PC-3 (cell line): ENCODE results near the gene DCLRE1A. TPM values are rescaled to one million over a fixed set of nuclear protein-coding genes. Genes with fewer than 3 reads are reported as not detected.

Experiments
- ATAC-seq: fragments of 200-7000 bp; cut with Tn5 transposase; 2 replicates; pipeline ENCODE4 v1.9.1; 2020; ENCODE audit warnings: mild to moderate bottlenecking, moderate library complexity
- BruUV-seq: library from RNA; stranded (reverse); fragments of 400-500 nt; replicated peaks from 2 replicates; lab custom pipeline; 2021; lab: Mats Ljungman, UMichigan
- CTCF ChIA-PET: fragments of 300-600 bp; sonication (Branson Sonifier 250); formaldehyde crosslinking; loops from one replicate; lab custom pipeline; 2022; ENCODE audit warnings: antibody characterized with exemption; lab: Charles Lee
- POLR2A ChIA-PET: fragments of 300-600 bp; sonication (Branson Sonifier 250); formaldehyde crosslinking; loops from one replicate; lab custom pipeline; 2022; ENCODE audit warnings: antibody characterized with exemption; ENCODE audit not compliant: unreplicated experiment; lab: Charles Lee
- DNase-seq: peaks from one replicate; pipeline ENCODE4 v3.0.0-alpha.2; 2015
- H2AFZ ChIP-seq: fragments of 300-600 bp; sonication (generic); 2 replicates; pipeline ENCODE4 v1.6.0; 2016; ENCODE audit warnings: antibody characterized with exemption, low read length
- H3F3A ChIP-seq: fragments of 300-600 bp; sonication (generic); one replicate; pipeline ENCODE4 v1.6.0; 2017; ENCODE audit warnings: antibody characterized with exemption, low read length, control low read depth, mild to moderate bottlenecking; ENCODE audit not compliant: unreplicated experiment
- H3K27ac ChIP-seq: fragments of 300-600 bp; sonication (generic); 2 replicates; pipeline ENCODE4 v1.5.1; 2016; ENCODE audit warnings: mild to moderate bottlenecking, low read length
- H3K27me3 ChIP-seq: fragments of 300-600 bp; sonication (generic); 2 replicates; pipeline ENCODE4 v1.6.1; 2016; ENCODE audit warnings: low read length, mixed read lengths
- H3K36me3 ChIP-seq: fragments of 300-600 bp; sonication (generic); 2 replicates; pipeline ENCODE4 v1.6.1; 2016; ENCODE audit warnings: low read depth, mixed run types, low read length, mixed read lengths
- H3K4me1 ChIP-seq: fragments of 300-600 bp; sonication (generic); 2 replicates; pipeline ENCODE4 v1.5.1; 2016; ENCODE audit warnings: low read length; ENCODE audit not compliant: insufficient read depth
- H3K4me2 ChIP-seq: fragments of 300-600 bp; sonication (generic); 2 replicates; pipeline ENCODE4 v1.6.0; 2016; ENCODE audit warnings: low read length
- H3K4me3 ChIP-seq: fragments of 300-600 bp; sonication (generic); 2 replicates; pipeline ENCODE4 v1.5.1; 2016; ENCODE audit warnings: mild to moderate bottlenecking, low read length, mixed read lengths
- H3K79me2 ChIP-seq: fragments of 300-600 bp; sonication (generic); 2 replicates; pipeline ENCODE4 v1.6.1; 2017; ENCODE audit warnings: low read length, mixed read lengths
- H3K9ac ChIP-seq: fragments of 300-600 bp; sonication (generic); 2 replicates; pipeline ENCODE4 v1.6.0; 2016; ENCODE audit warnings: mild to moderate bottlenecking, low read length
- H3K9me2 ChIP-seq: fragments of 300-600 bp; sonication (generic); replicated peaks from 2 replicates; pipeline ENCODE4 v1.6.1; 2016; ENCODE audit warnings: mixed run types, low read length, mixed read lengths
- H3K9me3 ChIP-seq: fragments of 300-600 bp; sonication (generic); 2 replicates; pipeline ENCODE4 v1.6.1; 2016; ENCODE audit warnings: low read length, mixed read lengths
- H4K20me1 ChIP-seq: fragments of 300-600 bp; sonication (generic); 2 replicates; pipeline ENCODE4 v1.6.1; 2016; ENCODE audit warnings: low read length, mixed read lengths
- EZH2 ChIP-seq: fragments of 300-600 bp; sonication (generic); IDR thresholded peaks from one replicate; pipeline ENCODE4 v1.6.1; 2017; ENCODE audit warnings: antibody characterized with exemption, mild to moderate bottlenecking, low read length; ENCODE audit not compliant: unreplicated experiment
- EZH2phosphoT487 ChIP-seq: fragments of 300-600 bp; sonication (generic); IDR thresholded peaks from 2 replicates; pipeline ENCODE4 v1.6.1; 2018; ENCODE audit warnings: mild to moderate bottlenecking, antibody characterized with exemption, low read length, borderline replicate concordance
- intact Hi-C: fragments of 100-400 bp; cut with micrococcal nuclease; formaldehyde crosslinking; loops from 2 replicates; pipeline ENCODE4 v1.9.0; 2023
- total RNA-seq: library from RNA; depleted of rRNA; stranded (reverse); fragments of >200 nt; gene quantifications from 2 replicates; pipeline ENCODE4 v1.2.3, GENCODE V29; 2014
- TF ChIP-seq, protein P1 (sequence below): fragments of 300-600 bp; sonication (generic); conservative IDR thresholded peaks from 2 replicates; pipeline ENCODE4 v1.5.1; 2017; ENCODE audit warnings: antibody characterized with exemption, low read depth, mild to moderate bottlenecking, low read length

DCLRE1A gene
- total RNA-seq, 1 experiment from 2014 or later = 5.0 TPM

DNA sequence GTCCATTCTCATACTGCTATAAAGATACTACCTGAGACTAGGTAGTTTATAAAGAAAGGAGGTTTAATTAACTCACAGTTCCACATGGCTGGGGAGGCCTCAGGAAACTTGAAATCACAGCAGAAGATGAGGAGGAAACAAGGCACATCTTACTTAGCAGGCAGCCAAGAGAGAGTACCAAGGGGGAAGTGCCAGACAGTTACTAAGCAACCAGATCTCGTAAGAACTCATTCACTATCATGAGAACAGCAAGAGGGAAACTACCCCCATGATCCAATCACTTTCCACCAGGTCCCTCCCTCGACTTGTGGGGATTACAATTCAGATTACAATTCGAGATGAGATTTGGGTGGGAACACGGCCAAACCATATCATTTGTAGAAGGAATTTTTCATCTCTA, 36.9 kb upstream of the DCLRE1A start:
- no peak overlapping the region for H2AFZ ChIP-seq
- peaks cover 13% of the 10 kb centered on the region for H3K4me1 ChIP-seq
- BruUV-seq = no TSS peak
- no peak for TF ChIP-seq EZH2phosphoT487
- no peak for TF ChIP-seq EZH2
- TF ChIP-seq, protein P1, sequence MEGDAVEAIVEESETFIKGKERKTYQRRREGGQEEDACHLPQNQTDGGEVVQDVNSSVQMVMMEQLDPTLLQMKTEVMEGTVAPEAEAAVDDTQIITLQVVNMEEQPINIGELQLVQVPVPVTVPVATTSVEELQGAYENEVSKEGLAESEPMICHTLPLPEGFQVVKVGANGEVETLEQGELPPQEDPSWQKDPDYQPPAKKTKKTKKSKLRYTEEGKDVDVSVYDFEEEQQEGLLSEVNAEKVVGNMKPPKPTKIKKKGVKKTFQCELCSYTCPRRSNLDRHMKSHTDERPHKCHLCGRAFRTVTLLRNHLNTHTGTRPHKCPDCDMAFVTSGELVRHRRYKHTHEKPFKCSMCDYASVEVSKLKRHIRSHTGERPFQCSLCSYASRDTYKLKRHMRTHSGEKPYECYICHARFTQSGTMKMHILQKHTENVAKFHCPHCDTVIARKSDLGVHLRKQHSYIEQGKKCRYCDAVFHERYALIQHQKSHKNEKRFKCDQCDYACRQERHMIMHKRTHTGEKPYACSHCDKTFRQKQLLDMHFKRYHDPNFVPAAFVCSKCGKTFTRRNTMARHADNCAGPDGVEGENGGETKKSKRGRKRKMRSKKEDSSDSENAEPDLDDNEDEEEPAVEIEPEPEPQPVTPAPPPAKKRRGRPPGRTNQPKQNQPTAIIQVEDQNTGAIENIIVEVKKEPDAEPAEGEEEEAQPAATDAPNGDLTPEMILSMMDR = no peak
- H3K4me2 ChIP-seq = no peak overlapping the region
- no peaks in the 10 kb centered on the region for H3K27me3 ChIP-seq
- H3K27ac ChIP-seq = no peak overlapping the region
- DNase-seq (no peak), ATAC-seq (no peak)
- H3K9me3 ChIP-seq = no peaks in the 10 kb centered on the region
- intact Hi-C loops = no loop called here
- ChIA-PET POLR2A (no interaction called here), CTCF (no interaction called here)
- H3F3A ChIP-seq = no peaks in the 10 kb centered on the region
- H3K36me3 ChIP-seq = peaks cover 10% of the 10 kb centered on the region
- H4K20me1 ChIP-seq = peaks cover 10% of the 10 kb centered on the region; the same call in 1 of the 2 replicates
- no peak overlapping the region for H3K9ac ChIP-seq
- no peak overlapping the region for H3K4me3 ChIP-seq
- no peaks in the 10 kb centered on the region for H3K9me2 ChIP-seq
- H3K79me2 ChIP-seq = no peaks in the 10 kb centered on the region

DNA sequence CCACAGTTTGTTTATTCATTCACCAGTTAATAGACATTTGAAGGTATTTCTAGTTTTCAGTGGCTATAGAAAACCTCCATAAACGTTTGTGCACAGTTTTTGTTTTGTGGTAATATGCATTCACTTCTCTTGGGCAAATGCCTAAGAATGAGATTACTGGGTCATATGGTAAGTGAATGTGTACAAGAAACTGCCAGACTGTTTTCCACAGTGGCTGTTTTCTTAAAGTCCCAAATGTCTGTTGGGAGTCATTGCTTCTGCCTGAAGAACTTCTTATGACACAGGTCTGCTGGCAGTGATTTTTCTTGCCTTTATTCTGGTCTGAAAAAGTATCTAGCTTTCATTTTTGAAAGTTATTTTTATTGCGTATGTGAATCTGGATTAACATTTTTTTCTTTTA, 36.0 kb upstream of the DCLRE1A start:
- Histone ChIP-seq H3K27ac (no peak overlapping the region), H3K9ac (no peak overlapping the region), H4K20me1 (0 out of 2 replicates have a peak, but pooled peaks cover 5% of the 10 kb centered on the region), H3K4me2 (no peak overlapping the region), H3K9me3 (no peaks in the 10 kb centered on the region), H3K4me1 (peaks cover 5% of the 10 kb centered on the region; the same call in 1 of the 2 replicates), H3K79me2 (no peaks in the 10 kb centered on the region), H3F3A (no peaks in the 10 kb centered on the region), H3K4me3 (no peak overlapping the region), H3K36me3 (peaks cover 17% of the 10 kb centered on the region), H3K9me2 (no peaks in the 10 kb centered on the region), H2AFZ (no peak overlapping the region), H3K27me3 (no peaks in the 10 kb centered on the region)
- no peak for ATAC-seq
- BruUV-seq = no TSS peak
- intact Hi-C loops = no loop called here
- CTCF ChIA-PET = no interaction called here
- POLR2A ChIA-PET = no interaction called here
- DNase-seq = no peak
- TF ChIP-seq EZH2 (no peak), EZH2phosphoT487 (no peak)
- TF ChIP-seq, protein P1 = no peak

DNA sequence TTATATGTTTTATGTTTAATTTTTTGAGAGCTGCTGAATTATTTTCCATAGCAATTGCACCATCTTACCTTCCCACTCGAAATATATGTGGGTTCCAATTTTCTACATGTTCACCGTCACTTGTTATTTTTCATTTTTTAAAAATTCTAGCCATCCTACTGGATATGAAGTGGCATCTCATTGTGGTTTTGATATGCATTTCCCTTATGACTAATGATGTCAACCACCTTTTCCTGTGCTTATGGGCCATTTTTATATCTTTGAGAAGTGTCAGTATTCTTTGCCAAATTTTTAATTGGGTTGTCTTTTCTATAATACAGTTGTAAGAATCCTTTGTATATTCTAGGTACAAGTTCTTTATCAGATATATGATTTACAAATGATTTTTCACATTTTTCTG, 28.4 kb upstream of the DCLRE1A start:
- BruUV-seq = no TSS peak
- no peaks in the 10 kb centered on the region for H3K9me3 ChIP-seq
- H3K9me2 ChIP-seq = no peaks in the 10 kb centered on the region
- POLR2A ChIA-PET = no interaction called here
- TF ChIP-seq EZH2phosphoT487 (no peak), EZH2 (no peak)
- TF ChIP-seq, protein P1 = no peak
- H3K79me2 ChIP-seq = no peaks in the 10 kb centered on the region
- no peaks in the 10 kb centered on the region for H3K4me1 ChIP-seq
- CTCF ChIA-PET = no interaction called here
- intact Hi-C loops = no loop called here
- no peak overlapping the region for H3K9ac ChIP-seq
- peaks cover 19% of the 10 kb centered on the region for H3K36me3 ChIP-seq
- ATAC-seq (no peak), DNase-seq (no peak)
- H3K4me3 ChIP-seq = no peak overlapping the region
- H3K4me2 ChIP-seq = no peak overlapping the region
- no peak overlapping the region for H2AFZ ChIP-seq
- H3K27ac ChIP-seq = no peak overlapping the region
- no peaks in the 10 kb centered on the region for H3F3A ChIP-seq
- no peaks in the 10 kb centered on the region for H4K20me1 ChIP-seq
- no peaks in the 10 kb centered on the region for H3K27me3 ChIP-seq
